Right renal pelvis (tissue), 4 donors: ENCODE results near the gene ARID1B. TPM values are rescaled to one million over a fixed set of nuclear protein-coding genes. Genes with fewer than 3 reads are reported as not detected.

ENCODE experiments used
- DNase-seq, 4 donors: peaks; one replicate each; pipeline ENCODE4 v3.0.0-alpha.2; 2013; ENCODE audit warnings: low read depth in 4 of 4, low spot score in 3 of 4, missing footprints in 1 of 4
- polyA plus RNA-seq, 4 donors: library from polyadenylated mRNA; unstranded; fragments of 120-200 nt; gene quantifications; one replicate each; pipeline ENCODE4 v1.2.1, GENCODE V29; 2013; ENCODE audit not compliant: insufficient read length in 4 of 4

Gene ARID1B
- polyA plus RNA-seq, 4 donors: 64.5 to 84.5 (median 70.6) TPM

- no peak for DNase-seq
Measured at GRCh38 chr6:157185986-157186385, 408.8 kb downstream of the ARID1B start.

GRCh38 chr6:157186785-157187181 is 409.6 kb downstream of the ARID1B start:
- no peak for DNase-seq

GRCh38 chr6:157187182-157188083 is 410.3 kb downstream of the ARID1B start:
- DNase-seq: no peak

- DNase-seq: no peak
Measured at GRCh38 chr6:157188213-157188612, 411.0 kb downstream of the ARID1B start.

GRCh38 chr6:157193443-157193996 is 416.3 kb downstream of the ARID1B start:
- no peak for DNase-seq

- DNase-seq: no peak
Measured at GRCh38 chr6:157194110-157194509, 416.9 kb downstream of the ARID1B start.

GRCh38 chr6:157194643-157195042 is 417.5 kb downstream of the ARID1B start:
- DNase-seq: no peak

GRCh38 chr6:157196391-157196790 is 419.2 kb downstream of the ARID1B start:
- no peak for DNase-seq

- DNase-seq: no peak
Measured at GRCh38 chr6:157198425-157199279, 421.5 kb downstream of the ARID1B start.

GRCh38 chr6:157200117-157200516 is 422.9 kb downstream of the ARID1B start:
- DNase-seq: no peak

GRCh38 chr6:157200611-157201010 is 423.4 kb downstream of the ARID1B start:
- DNase-seq: no peak

- no peak for DNase-seq
Measured at GRCh38 chr6:157201083-157201482, 423.9 kb downstream of the ARID1B start.

GRCh38 chr6:157203312-157203744 is 426.1 kb downstream of the ARID1B start:
- no peak for DNase-seq

- no peak for DNase-seq
Measured at GRCh38 chr6:157203764-157204163, 426.6 kb downstream of the ARID1B start.

- DNase-seq: no peak
Measured at GRCh38 chr6:157205473-157206358, 428.5 kb downstream of the ARID1B start.

- DNase-seq: no peak
Measured at GRCh38 chr6:157206359-157206815, 429.2 kb downstream of the ARID1B start.

GRCh38 chr6:157207521-157208076 is 430.4 kb downstream of the ARID1B start:
- no peak for DNase-seq

- no peak for DNase-seq
Measured at GRCh38 chr6:157209865-157210530, 432.8 kb downstream of the ARID1B start.

GRCh38 chr6:157210954-157211353 is 433.8 kb downstream of the ARID1B start:
- no peak for DNase-seq
